GM23338 (cell line): ENCODE data around the gene UGT2B15. TPM values are rescaled to one million over a fixed set of nuclear protein-coding genes. Genes with fewer than 3 reads are reported as not detected.

Experiments used
- ATAC-seq: fragments of 200-7000 bp; cut with Tn5 transposase; 3 replicates; pipeline ENCODE4 v1.9.1; 2020
- DNase-seq: peaks from one replicate; pipeline ENCODE4 v3.0.0-alpha.2; 2015; ENCODE audit warnings: low spot score
- H2AFZ ChIP-seq: fragments of 200-600 bp; sonication (generic); 2 replicates; pipeline ENCODE4 v1.8.0; 2016; ENCODE audit warnings: antibody characterized with exemption, mild to moderate bottlenecking, moderate library complexity
- H3F3A ChIP-seq: fragments of 200-600 bp; sonication (generic); replicated peaks from 2 replicates; pipeline ENCODE4 v1.8.0; 2017; ENCODE audit warnings: antibody characterized with exemption, mixed run types, low read depth
- H3K27ac ChIP-seq: fragments of 200-600 bp; sonication (generic); 2 replicates; pipeline ENCODE4 v1.6.1; 2016; ENCODE audit warnings: low read depth
- H3K27me3 ChIP-seq: fragments of 200-600 bp; sonication (generic); 2 replicates; pipeline ENCODE4 v1.8.0; 2016; ENCODE audit warnings: mild to moderate bottlenecking, mixed run types, moderate library complexity; ENCODE audit not compliant: insufficient read depth
- H3K36me3 ChIP-seq: fragments of 200-600 bp; sonication (generic); 2 replicates; pipeline ENCODE4 v1.8.0; 2016; ENCODE audit warnings: mild to moderate bottlenecking; ENCODE audit not compliant: insufficient read depth
- H3K4me1 ChIP-seq: fragments of 200-600 bp; sonication (generic); 2 replicates; pipeline ENCODE4 v1.8.0; 2016; ENCODE audit warnings: mild to moderate bottlenecking, moderate library complexity; ENCODE audit not compliant: insufficient read depth
- H3K4me2 ChIP-seq: fragments of 200-600 bp; sonication (generic); 2 replicates; pipeline ENCODE4 v1.7.1; 2017; ENCODE audit warnings: mixed run types
- H3K4me3 ChIP-seq: fragments of 200-600 bp; sonication (generic); 2 replicates; pipeline ENCODE4 v1.6.1; 2016; ENCODE audit warnings: mixed run types
- H3K79me2 ChIP-seq: fragments of 200-600 bp; sonication (generic); replicated peaks from 2 replicates; pipeline ENCODE4 v1.8.0; 2017; ENCODE audit warnings: mild to moderate bottlenecking; ENCODE audit not compliant: insufficient read depth
- H3K9me2 ChIP-seq: fragments of 200-600 bp; sonication (generic); 2 replicates; pipeline ENCODE4 v1.8.0; 2017; ENCODE audit not compliant: insufficient read depth
- H4K20me1 ChIP-seq: fragments of 200-600 bp; sonication (generic); replicated peaks from 2 replicates; pipeline ENCODE4 v1.8.0; 2017; ENCODE audit warnings: mild to moderate bottlenecking; ENCODE audit not compliant: insufficient read depth
- H3K27ac Mint-ChIP-seq: 2 replicates; pipeline ENCODE4 v1.8.0; 2020; ENCODE audit warnings: inconsistent platforms, mild to moderate bottlenecking, moderate library complexity, mixed read lengths
- H3K27me3 Mint-ChIP-seq: 3 replicates; pipeline ENCODE4 v1.8.0; 2022; ENCODE audit warnings: low read depth, mild to moderate bottlenecking, moderate library complexity, mixed read lengths, inconsistent platforms; ENCODE audit not compliant: insufficient read depth, poor library complexity
- H3K36me3 Mint-ChIP-seq: 3 replicates; pipeline ENCODE4 v1.8.0; 2021; ENCODE audit warnings: low read depth, mild to moderate bottlenecking, inconsistent platforms, moderate library complexity, mixed read lengths
- H3K4me1 Mint-ChIP-seq: 3 replicates; pipeline ENCODE4 v1.8.0; 2020; ENCODE audit warnings: mild to moderate bottlenecking, inconsistent platforms, mixed read lengths
- H3K4me3 Mint-ChIP-seq: 3 replicates; pipeline ENCODE4 v1.8.0; 2021; ENCODE audit warnings: moderate library complexity, mild to moderate bottlenecking, inconsistent platforms, mixed read lengths
- H3K9me3 Mint-ChIP-seq: 3 replicates; pipeline ENCODE4 v1.8.0; 2020; ENCODE audit warnings: moderate library complexity, mild to moderate bottlenecking, inconsistent platforms, mixed read lengths
- CREB1 ChIP-seq: fragments of 250-450 bp; sonication (Bioruptor Pico); IDR thresholded peaks from 2 replicates; pipeline ENCODE4 v1.5.0; 2020; ENCODE audit warnings: low read depth, mild to moderate bottlenecking, moderate library complexity
- CTCF ChIP-seq, 2 experiments: fragments of 200-600 bp in 1 of 2; sonication (generic) in 1 of 2; conservative IDR thresholded peaks; 2 replicates each; pipeline versions ENCODE4 v1.5.1 to v1.6.1; 2016 to 2017; ENCODE audit warnings: antibody characterized with exemption in 2 of 2, low read depth in 2 of 2, mild to moderate bottlenecking in 2 of 2, moderate library complexity in 1 of 2
- EZH2 ChIP-seq: fragments of 200-600 bp; sonication (generic); IDR thresholded peaks from one replicate; pipeline ENCODE4 v1.8.0; 2017; ENCODE audit warnings: antibody characterized with exemption, mild to moderate bottlenecking, low read depth; ENCODE audit not compliant: unreplicated experiment
- EZH2phosphoT487 ChIP-seq: fragments of 200-600 bp; sonication (generic); IDR thresholded peaks from one replicate; pipeline ENCODE4 v1.8.1; 2018; ENCODE audit warnings: antibody characterized with exemption; ENCODE audit not compliant: unreplicated experiment
- JUNB ChIP-seq: IDR thresholded peaks from one replicate; pipeline ENCODE4 v1.6.1; 2016; ENCODE audit warnings: antibody characterized with exemption; ENCODE audit not compliant: unreplicated experiment
- NANOG ChIP-seq: IDR thresholded peaks from 2 replicates; pipeline ENCODE4 v1.6.1; 2016; ENCODE audit warnings: antibody characterized with exemption, borderline replicate concordance
- POLR2AphosphoS5 ChIP-seq: IDR thresholded peaks from 2 replicates; pipeline ENCODE4 v1.6.1; 2016; ENCODE audit warnings: antibody characterized with exemption, low read depth
- REST ChIP-seq: IDR thresholded peaks from one replicate; pipeline ENCODE4 v1.6.1; 2018; ENCODE audit warnings: antibody characterized with exemption; ENCODE audit not compliant: unreplicated experiment
- STAT1 ChIP-seq: IDR thresholded peaks from one replicate; pipeline ENCODE4 v1.6.1; 2016; ENCODE audit warnings: antibody characterized with exemption; ENCODE audit not compliant: unreplicated experiment
- ZNF114 ChIP-seq: fragments of 250-450 bp; sonication (Bioruptor Pico); IDR thresholded peaks from 2 replicates; pipeline ENCODE4 v1.5.0; 2020; ENCODE audit warnings: mild to moderate bottlenecking, moderate library complexity
- ZNF331 ChIP-seq: fragments of 250-450 bp; sonication (Bioruptor Pico); IDR thresholded peaks from 2 replicates; pipeline ENCODE4 v1.5.0; 2020; ENCODE audit warnings: low read depth, mild to moderate bottlenecking, moderate library complexity
- polyA plus RNA-seq: library from polyadenylated mRNA; unstranded; fragments of >200 nt; fragmentation: Nextera tagmentation; extraction: Ambion mirVana; gene quantifications from 2 replicates; pipeline ENCODE4 v1.2.1, GENCODE V29; 2016
- total RNA-seq: library from RNA; depleted of rRNA; stranded (reverse); fragments of >200 nt; shearing (Covaris generic); gene quantifications from 2 replicates; pipeline ENCODE4 v1.2.3, GENCODE V29; 2014
- TF ChIP-seq, protein P1 (sequence below): IDR thresholded peaks from 2 replicates; pipeline ENCODE4 v1.6.1; 2016; ENCODE audit warnings: antibody characterized with exemption
- TF ChIP-seq, protein P2 (sequence below): fragments of 250-450 bp; sonication (Bioruptor Pico); IDR thresholded peaks from 2 replicates; pipeline ENCODE4 v1.5.0; 2020; ENCODE audit warnings: mild to moderate bottlenecking, moderate library complexity

Gene UGT2B15
- total and polyA plus RNA-seq, 2 experiments from 2014 or later: not detected

DNA sequence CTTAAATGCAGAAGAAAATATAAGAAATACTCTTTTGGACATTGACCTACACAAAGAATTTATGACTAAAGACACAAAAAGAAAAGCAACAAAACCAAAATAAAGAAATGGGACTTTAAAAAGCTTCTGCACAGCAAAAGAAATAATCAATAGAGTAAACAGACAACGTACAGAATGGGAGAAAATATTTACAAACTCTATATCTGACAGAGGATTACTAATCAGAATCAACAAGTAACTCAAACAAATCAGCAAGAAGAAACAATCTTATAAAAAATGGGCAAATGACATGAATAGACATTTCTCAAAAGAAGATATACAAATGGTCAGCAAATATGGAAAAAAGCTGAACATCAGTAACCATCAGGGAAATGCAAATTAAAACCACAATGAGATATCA is 56.7 kb downstream of the UGT2B15 start:
- no peak overlapping the region for H3K4me3 Mint-ChIP-seq
- H3K9me3 Mint-ChIP-seq: no peaks in the 10 kb centered on the region
- Histone ChIP-seq H3K9me2 (no peaks in the 10 kb centered on the region), H2AFZ (no peak overlapping the region), H3K4me3 (no peak overlapping the region), H3K4me2 (no peak overlapping the region), H4K20me1 (no peaks in the 10 kb centered on the region), H3K27me3 (no peaks in the 10 kb centered on the region), H3K4me1 (no peaks in the 10 kb centered on the region), H3F3A (no peaks in the 10 kb centered on the region), H3K36me3 (no peaks in the 10 kb centered on the region), H3K27ac (no peak overlapping the region), H3K79me2 (no peaks in the 10 kb centered on the region)
- no peak for DNase-seq
- no peaks in the 10 kb centered on the region for H3K4me1 Mint-ChIP-seq
- no peak overlapping the region for H3K27ac Mint-ChIP-seq
- ATAC-seq: no peak
- TF ChIP-seq EZH2phosphoT487 (no peak), CTCF (conservative IDR thresholded peaks at IDR 0.05; ENCODE audit: low read depth in 2 of 2) (no peak), STAT1 (no peak), JUNB (no peak), ZNF331 (CRISPR knock-in tag) (no peak), NANOG (no peak), REST (no peak), ZNF114 (CRISPR knock-in tag) (no peak), POLR2AphosphoS5 (no peak), EZH2 (no peak), CREB1 (CRISPR knock-in tag) (no peak)
- TF ChIP-seq, protein P1, sequence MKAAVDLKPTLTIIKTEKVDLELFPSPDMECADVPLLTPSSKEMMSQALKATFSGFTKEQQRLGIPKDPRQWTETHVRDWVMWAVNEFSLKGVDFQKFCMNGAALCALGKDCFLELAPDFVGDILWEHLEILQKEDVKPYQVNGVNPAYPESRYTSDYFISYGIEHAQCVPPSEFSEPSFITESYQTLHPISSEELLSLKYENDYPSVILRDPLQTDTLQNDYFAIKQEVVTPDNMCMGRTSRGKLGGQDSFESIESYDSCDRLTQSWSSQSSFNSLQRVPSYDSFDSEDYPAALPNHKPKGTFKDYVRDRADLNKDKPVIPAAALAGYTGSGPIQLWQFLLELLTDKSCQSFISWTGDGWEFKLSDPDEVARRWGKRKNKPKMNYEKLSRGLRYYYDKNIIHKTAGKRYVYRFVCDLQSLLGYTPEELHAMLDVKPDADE: no peak
- TF ChIP-seq, protein P2, sequence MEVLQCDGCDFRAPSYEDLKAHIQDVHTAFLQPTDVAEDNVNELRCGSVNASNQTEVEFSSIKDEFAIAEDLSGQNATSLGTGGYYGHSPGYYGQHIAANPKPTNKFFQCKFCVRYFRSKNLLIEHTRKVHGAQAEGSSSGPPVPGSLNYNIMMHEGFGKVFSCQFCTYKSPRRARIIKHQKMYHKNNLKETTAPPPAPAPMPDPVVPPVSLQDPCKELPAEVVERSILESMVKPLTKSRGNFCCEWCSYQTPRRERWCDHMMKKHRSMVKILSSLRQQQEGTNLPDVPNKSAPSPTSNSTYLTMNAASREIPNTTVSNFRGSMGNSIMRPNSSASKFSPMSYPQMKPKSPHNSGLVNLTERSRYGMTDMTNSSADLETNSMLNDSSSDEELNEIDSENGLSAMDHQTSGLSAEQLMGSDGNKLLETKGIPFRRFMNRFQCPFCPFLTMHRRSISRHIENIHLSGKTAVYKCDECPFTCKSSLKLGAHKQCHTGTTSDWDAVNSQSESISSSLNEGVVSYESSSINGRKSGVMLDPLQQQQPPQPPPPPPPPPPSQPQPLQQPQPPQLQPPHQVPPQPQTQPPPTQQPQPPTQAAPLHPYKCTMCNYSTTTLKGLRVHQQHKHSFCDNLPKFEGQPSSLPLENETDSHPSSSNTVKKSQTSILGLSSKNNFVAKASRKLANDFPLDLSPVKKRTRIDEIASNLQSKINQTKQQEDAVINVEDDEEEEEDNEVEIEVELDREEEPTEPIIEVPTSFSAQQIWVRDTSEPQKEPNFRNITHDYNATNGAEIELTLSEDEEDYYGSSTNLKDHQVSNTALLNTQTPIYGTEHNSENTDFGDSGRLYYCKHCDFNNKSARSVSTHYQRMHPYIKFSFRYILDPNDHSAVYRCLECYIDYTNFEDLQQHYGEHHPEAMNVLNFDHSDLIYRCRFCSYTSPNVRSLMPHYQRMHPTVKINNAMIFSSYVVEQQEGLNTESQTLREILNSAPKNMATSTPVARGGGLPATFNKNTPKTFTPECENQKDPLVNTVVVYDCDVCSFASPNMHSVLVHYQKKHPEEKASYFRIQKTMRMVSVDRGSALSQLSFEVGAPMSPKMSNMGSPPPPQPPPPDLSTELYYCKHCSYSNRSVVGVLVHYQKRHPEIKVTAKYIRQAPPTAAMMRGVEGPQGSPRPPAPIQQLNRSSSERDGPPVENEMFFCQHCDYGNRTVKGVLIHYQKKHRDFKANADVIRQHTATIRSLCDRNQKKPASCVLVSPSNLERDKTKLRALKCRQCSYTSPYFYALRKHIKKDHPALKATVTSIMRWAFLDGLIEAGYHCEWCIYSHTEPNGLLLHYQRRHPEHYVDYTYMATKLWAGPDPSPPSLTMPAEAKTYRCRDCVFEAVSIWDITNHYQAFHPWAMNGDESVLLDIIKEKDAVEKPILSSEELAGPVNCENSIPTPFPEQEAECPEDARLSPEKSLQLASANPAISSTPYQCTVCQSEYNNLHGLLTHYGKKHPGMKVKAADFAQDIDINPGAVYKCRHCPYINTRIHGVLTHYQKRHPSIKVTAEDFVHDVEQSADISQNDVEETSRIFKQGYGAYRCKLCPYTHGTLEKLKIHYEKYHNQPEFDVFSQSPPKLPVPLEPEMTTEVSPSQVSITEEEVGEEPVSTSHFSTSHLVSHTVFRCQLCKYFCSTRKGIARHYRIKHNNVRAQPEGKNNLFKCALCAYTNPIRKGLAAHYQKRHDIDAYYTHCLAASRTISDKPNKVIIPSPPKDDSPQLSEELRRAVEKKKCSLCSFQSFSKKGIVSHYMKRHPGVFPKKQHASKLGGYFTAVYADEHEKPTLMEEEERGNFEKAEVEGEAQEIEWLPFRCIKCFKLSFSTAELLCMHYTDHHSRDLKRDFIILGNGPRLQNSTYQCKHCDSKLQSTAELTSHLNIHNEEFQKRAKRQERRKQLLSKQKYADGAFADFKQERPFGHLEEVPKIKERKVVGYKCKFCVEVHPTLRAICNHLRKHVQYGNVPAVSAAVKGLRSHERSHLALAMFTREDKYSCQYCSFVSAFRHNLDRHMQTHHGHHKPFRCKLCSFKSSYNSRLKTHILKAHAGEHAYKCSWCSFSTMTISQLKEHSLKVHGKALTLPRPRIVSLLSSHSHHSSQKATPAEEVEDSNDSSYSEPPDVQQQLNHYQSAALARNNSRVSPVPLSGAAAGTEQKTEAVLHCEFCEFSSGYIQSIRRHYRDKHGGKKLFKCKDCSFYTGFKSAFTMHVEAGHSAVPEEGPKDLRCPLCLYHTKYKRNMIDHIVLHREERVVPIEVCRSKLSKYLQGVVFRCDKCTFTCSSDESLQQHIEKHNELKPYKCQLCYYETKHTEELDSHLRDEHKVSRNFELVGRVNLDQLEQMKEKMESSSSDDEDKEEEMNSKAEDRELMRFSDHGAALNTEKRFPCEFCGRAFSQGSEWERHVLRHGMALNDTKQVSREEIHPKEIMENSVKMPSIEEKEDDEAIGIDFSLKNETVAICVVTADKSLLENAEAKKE (CRISPR knock-in tag): no peak
- H3K27me3 Mint-ChIP-seq: peaks cover 6% of the 10 kb centered on the region
- no peaks in the 10 kb centered on the region for H3K36me3 Mint-ChIP-seq
